Endodermal cell (in vitro differentiated cells): ENCODE results near the gene STK39. TPM values are rescaled to one million over a fixed set of nuclear protein-coding genes. Genes with fewer than 3 reads are reported as not detected.

Source experiments
- DNase-seq: peaks from one replicate; pipeline ENCODE4 v3.0.0-alpha.2; 2017
- H3K27ac ChIP-seq: 2 replicates; pipeline ENCODE4 v1.5.1; 2013; ENCODE audit warnings: mild to moderate bottlenecking, low read depth, low read length, moderate library complexity
- H3K27me3 ChIP-seq: 2 replicates; pipeline ENCODE4 v1.6.1; 2013; ENCODE audit warnings: mild to moderate bottlenecking, low read length, moderate library complexity; ENCODE audit not compliant: insufficient read depth, control insufficient read depth, poor library complexity, severe bottlenecking
- H3K36me3 ChIP-seq: 2 replicates; pipeline ENCODE4 v1.7.0; 2013; ENCODE audit warnings: mild to moderate bottlenecking, low read length, moderate library complexity; ENCODE audit not compliant: control insufficient read depth, insufficient read depth
- H3K4me1 ChIP-seq: one replicate; pipeline ENCODE4 v1.7.0; 2013; ENCODE audit warnings: low read length; ENCODE audit not compliant: control insufficient read depth, insufficient read depth
- H3K4me3 ChIP-seq: 2 replicates; pipeline ENCODE4 v1.5.1; 2013; ENCODE audit warnings: mild to moderate bottlenecking, low read length, moderate library complexity
- H3K9ac ChIP-seq: 2 replicates; pipeline ENCODE4 v1.6.1; 2013; ENCODE audit warnings: mild to moderate bottlenecking, low read length, moderate library complexity; ENCODE audit not compliant: poor library complexity, severe bottlenecking; ENCODE audit errors: extremely low read depth
- H3K9me3 ChIP-seq: 2 replicates; pipeline ENCODE4 v1.6.1; 2013; ENCODE audit warnings: mild to moderate bottlenecking, low read length, moderate library complexity; ENCODE audit not compliant: control insufficient read depth
- H3K27ac Mint-ChIP-seq: 2 replicates; pipeline ENCODE4 v1.8.0; 2020; ENCODE audit warnings: mixed read lengths
- H3K27me3 Mint-ChIP-seq: 2 replicates; pipeline ENCODE4 v1.8.0; 2021; ENCODE audit warnings: mild to moderate bottlenecking, mixed read lengths; ENCODE audit not compliant: insufficient read depth
- H3K36me3 Mint-ChIP-seq: 2 replicates; pipeline ENCODE4 v1.8.0; 2020; ENCODE audit warnings: low read depth, mixed read lengths
- H3K4me1 Mint-ChIP-seq: 2 replicates; pipeline ENCODE4 v1.8.0; 2020; ENCODE audit warnings: mixed read lengths
- H3K4me3 Mint-ChIP-seq: 2 replicates; pipeline ENCODE4 v1.8.0; 2020; ENCODE audit warnings: mild to moderate bottlenecking, moderate library complexity, mixed read lengths
- H3K9me3 Mint-ChIP-seq: 2 replicates; pipeline ENCODE4 v1.8.0; 2020; ENCODE audit warnings: mild to moderate bottlenecking, mixed read lengths
- CTCF ChIP-seq: fragments of 200-600 bp; sonication (generic); conservative IDR thresholded peaks from 2 replicates; pipeline ENCODE4 v1.5.0; 2021; ENCODE audit warnings: antibody characterized with exemption, mild to moderate bottlenecking
- WGBS, 2 experiments: methylation state at CpG; one replicate each; pipeline versions ENCODE4 v1.1.5 to v1.1.7; 2013; ENCODE audit warnings: missing lambda C conversion rate in 2 of 2, mixed read lengths in 1 of 2; ENCODE audit not compliant: insufficient coverage in 1 of 2, insufficient read length in 1 of 2; 5-methylcytosine and 5-hydroxymethylcytosine counted together
- total RNA-seq, 2 donors: library from RNA; stranded (reverse); fragmentation: NEBNext Ultra II Directional in 1 of 2; extraction: Animal tissue kit (Norgen Biotek cat#: 25700) in 1 of 2; gene quantifications; 2 replicates in 1 of 2; 3 replicates in 1 of 2; pipeline ENCODE4 v1.2.1, GENCODE V29; 2021

STK39 gene
- total RNA-seq, 2 donors from 2014 or later = 22.3 to 31.5 TPM

- Mint-ChIP-seq H3K36me3 (no peaks in the 10 kb centered on the region), H3K27ac (no peak overlapping the region), H3K9me3 (no peaks in the 10 kb centered on the region), H3K4me3 (no peak overlapping the region), H3K27me3 (no peaks in the 10 kb centered on the region), H3K4me1 (peaks cover 17% of the 10 kb centered on the region)
- DNase-seq = no peak
- TF ChIP-seq CTCF = no peak
- Histone ChIP-seq H3K27me3 (no peaks in the 10 kb centered on the region), H3K4me1 (peaks cover 6% of the 10 kb centered on the region), H3K9me3 (no peaks in the 10 kb centered on the region), H3K36me3 (no peaks in the 10 kb centered on the region), H3K9ac (no peak overlapping the region), H3K4me3 (no peak overlapping the region), H3K27ac (no peak overlapping the region)
- WGBS, 2 experiments = 86% methylated on average over 3 of the region's 3 CpGs; no CpG with 5 or more reads in 1 of the 2 experiments
These were observed 101.7 kb downstream of the STK39 start for GRCh38 chr2:168145426-168146310.

GRCh38 chr2:168145011-168145410, 102.4 kb downstream of the STK39 start:
- TF ChIP-seq CTCF = no peak
- Histone ChIP-seq H3K27me3 (no peaks in the 10 kb centered on the region), H3K36me3 (no peaks in the 10 kb centered on the region), H3K27ac (no peak overlapping the region), H3K4me1 (peaks cover 6% of the 10 kb centered on the region), H3K4me3 (no peak overlapping the region), H3K9ac (no peak overlapping the region), H3K9me3 (no peaks in the 10 kb centered on the region)
- no peaks in the 10 kb centered on the region for H3K27me3 Mint-ChIP-seq
- no peak overlapping the region for H3K4me3 Mint-ChIP-seq
- H3K9me3 Mint-ChIP-seq = no peaks in the 10 kb centered on the region
- H3K36me3 Mint-ChIP-seq = no peaks in the 10 kb centered on the region
- DNase-seq = no peak
- WGBS, 2 experiments = 86 to 90% methylated on average over 2 of the region's 2 CpGs
- peaks cover 19% of the 10 kb centered on the region for H3K4me1 Mint-ChIP-seq
- H3K27ac Mint-ChIP-seq = no peak overlapping the region

- Mint-ChIP-seq H3K4me3 (no peak overlapping the region), H3K36me3 (no peaks in the 10 kb centered on the region), H3K9me3 (no peaks in the 10 kb centered on the region), H3K27me3 (no peaks in the 10 kb centered on the region), H3K4me1 (peaks cover 20% of the 10 kb centered on the region), H3K27ac (no peak overlapping the region)
- H3K4me1 ChIP-seq = peaks cover 13% of the 10 kb centered on the region
- WGBS, 2 experiments = 98 to 100% methylated on average over 3 of the region's 3 CpGs
- TF ChIP-seq CTCF = no peak
- H3K27me3 ChIP-seq = no peaks in the 10 kb centered on the region
- H3K27ac ChIP-seq = no peak overlapping the region
- no peaks in the 10 kb centered on the region for H3K36me3 ChIP-seq
- H3K9ac ChIP-seq = no peak overlapping the region
- no peak overlapping the region for H3K4me3 ChIP-seq
- DNase-seq = no peak
- H3K9me3 ChIP-seq = no peaks in the 10 kb centered on the region
These were observed 103.6 kb downstream of the STK39 start for GRCh38 chr2:168143813-168144212.
